SK-N-SH (cell line): ENCODE measurements around the gene TRHDE. TPM values are rescaled to one million over a fixed set of nuclear protein-coding genes. Genes with fewer than 3 reads are reported as not detected.

Source experiments
- CTCF ChIA-PET: fragments of 300-600, 350-600 bp; formaldehyde crosslinking; extraction: SDS; loops from one replicate; lab custom pipeline; 2021; lab: Yijun Ruan, JAX
- POLR2A ChIA-PET: fragments of 350-600 bp; sonication (Branson Sonifier 250); formaldehyde crosslinking; extraction: SDS; loops from one replicate; lab custom pipeline; 2020; ENCODE audit warnings: antibody characterized with exemption, inconsistent platforms; lab: Yijun Ruan, JAX
- DNase-seq: peaks from one replicate; pipeline ENCODE4 v3.0.0; 2012
- H2AFZ ChIP-seq: fragments of 200-600 bp; sonication (generic); 2 replicates; pipeline ENCODE4 v1.8.1; 2016; ENCODE audit warnings: antibody characterized with exemption, mild to moderate bottlenecking, low read depth
- H3F3A ChIP-seq: fragments of 200-600 bp; sonication (generic); replicated peaks from 2 replicates; pipeline ENCODE3; 2016; ENCODE audit warnings: antibody characterized with exemption, mild to moderate bottlenecking; ENCODE audit not compliant: insufficient read depth
- H3K27ac ChIP-seq, 2 experiments: fragments of 200-500 bp in 1 of 2; fragments of 200-600 bp in 1 of 2; sonication (Bioruptor generic) in 1 of 2; sonication (generic), shearing (Covaris generic) in 1 of 2; 2 replicates each; pipeline versions ENCODE4 v1.5.1 to v1.6.1; 2014 to 2016; ENCODE audit warnings: low read depth in 2 of 2, inconsistent platforms in 1 of 2, low read length in 1 of 2, mild to moderate bottlenecking in 1 of 2, mixed read lengths in 1 of 2
- H3K27me3 ChIP-seq: fragments of 200-600 bp; sonication (generic), shearing (Covaris generic); 2 replicates; pipeline ENCODE4 v1.6.1; 2016; ENCODE audit warnings: mixed run types; ENCODE audit not compliant: insufficient read depth
- H3K36me3 ChIP-seq, 2 experiments: fragments of 200-500 bp in 1 of 2; fragments of 200-600 bp in 1 of 2; sonication (Bioruptor generic) in 1 of 2; sonication (generic) in 1 of 2; replicated peaks in 1 of 2; 2 replicates each; pipeline versions ENCODE3 to v1.5.1; 2014 to 2016; ENCODE audit warnings: low read length in 1 of 2, mild to moderate bottlenecking in 1 of 2; ENCODE audit not compliant: insufficient read depth in 2 of 2, control insufficient read depth in 1 of 2
- H3K4me1 ChIP-seq, 2 experiments: fragments of 200-500 bp in 1 of 2; fragments of 200-600 bp in 1 of 2; sonication (Bioruptor generic) in 1 of 2; sonication (generic), shearing (Covaris generic) in 1 of 2; 2 replicates each; pipeline versions ENCODE4 v1.5.1 to v1.6.1; 2014 to 2016; ENCODE audit warnings: low read depth in 1 of 2, low read length in 1 of 2, mixed run types in 1 of 2; ENCODE audit not compliant: insufficient read depth in 2 of 2, control insufficient read depth in 1 of 2
- H3K4me2 ChIP-seq: fragments of 200-600 bp; sonication (generic), shearing (Covaris generic); 2 replicates; pipeline ENCODE4 v1.6.1; 2017; ENCODE audit warnings: mixed run types
- H3K4me3 ChIP-seq, 2 experiments: fragments of 200-500 bp in 1 of 2; fragments of 200-600 bp in 1 of 2; sonication (Bioruptor generic) in 1 of 2; sonication (generic), shearing (Covaris generic) in 1 of 2; 2 replicates each; pipeline versions ENCODE4 v1.5.1 to v1.8.1; 2014 to 2016; ENCODE audit warnings: low read depth in 2 of 2, inconsistent platforms in 1 of 2, low read length in 1 of 2, mild to moderate bottlenecking in 1 of 2, mixed read lengths in 1 of 2, moderate library complexity in 1 of 2
- H3K79me2 ChIP-seq: fragments of 200-600 bp; sonication (generic); 2 replicates; pipeline ENCODE4 v1.8.1; 2017; ENCODE audit warnings: mild to moderate bottlenecking; ENCODE audit not compliant: insufficient read depth
- H3K9ac ChIP-seq: fragments of 200-600 bp; sonication (generic); 2 replicates; pipeline ENCODE4 v1.6.1; 2017; ENCODE audit warnings: mixed run types
- H3K9me2 ChIP-seq: fragments of 200-600 bp; sonication (generic); 2 replicates; pipeline ENCODE4 v1.6.1; 2017; ENCODE audit warnings: mixed run types
- H3K9me3 ChIP-seq: fragments of 200-600 bp; sonication (generic); 2 replicates; pipeline ENCODE4 v1.6.1; 2017; ENCODE audit warnings: mixed run types, mild to moderate bottlenecking, moderate library complexity
- H4K20me1 ChIP-seq: fragments of 200-600 bp; sonication (generic); 2 replicates; pipeline ENCODE4 v1.6.1; 2017; ENCODE audit warnings: mild to moderate bottlenecking, mixed run types; ENCODE audit not compliant: insufficient read depth
- FOSL2 ChIP-seq: IDR thresholded peaks from 2 replicates; pipeline ENCODE4 v1.4.0; 2012; ENCODE audit warnings: low read depth, mild to moderate bottlenecking, moderate library complexity, borderline replicate concordance
- IRF3 ChIP-seq: fragments of 150-350 bp; IDR thresholded peaks from 2 replicates; pipeline ENCODE4 v1.6.1; 2016; ENCODE audit warnings: mild to moderate bottlenecking, low read depth, low read length
- JUND ChIP-seq: IDR thresholded peaks from 2 replicates; pipeline ENCODE4 v1.4.0; 2012
- MEF2A ChIP-seq: IDR thresholded peaks from 2 replicates; pipeline ENCODE4 v1.4.0; 2012; ENCODE audit warnings: low read depth, borderline replicate concordance
- RAD21 ChIP-seq: IDR thresholded peaks from 2 replicates; pipeline ENCODE4 v1.6.1; 2012; ENCODE audit warnings: mild to moderate bottlenecking, low read length
- RCOR1 ChIP-seq: fragments of 150-350 bp; IDR thresholded peaks from 2 replicates; pipeline ENCODE4 v1.6.1; 2017; ENCODE audit warnings: antibody characterized with exemption, low read length
- RXRA ChIP-seq: IDR thresholded peaks from 2 replicates; pipeline ENCODE4 v1.4.0; 2012; ENCODE audit warnings: low read depth, mild to moderate bottlenecking, borderline replicate concordance
- TAF1 ChIP-seq: IDR thresholded peaks from 2 replicates; pipeline ENCODE4 v1.6.1; 2012; ENCODE audit warnings: low read depth, mild to moderate bottlenecking, low read length, moderate library complexity, borderline replicate concordance
- TCF12 ChIP-seq: IDR thresholded peaks from 2 replicates; pipeline ENCODE4 v1.4.0; 2012
- TEAD4 ChIP-seq: IDR thresholded peaks from 2 replicates; pipeline ENCODE4 v1.4.0; 2012; ENCODE audit warnings: mild to moderate bottlenecking, borderline replicate concordance; ENCODE audit not compliant: insufficient read depth
- WGBS: methylation state at CpG from one replicate; pipeline ENCODE4 v1.1.6; 2017; ENCODE audit warnings: low lambda C conversion rate; 5-methylcytosine and 5-hydroxymethylcytosine counted together
- polyA plus RNA-seq, 3 experiments: library from polyadenylated mRNA; depleted of rRNA; stranded (reverse); fragments of >200 nt; gene quantifications; 2 replicates each; pipeline ENCODE4 v1.2.3, GENCODE V29; 2012
- TF ChIP-seq, protein P1 (sequence below): fragments of 200-600 bp; sonication (generic); IDR thresholded peaks from 2 replicates; pipeline ENCODE4 v1.6.1; 2017; ENCODE audit warnings: antibody characterized with exemption, mild to moderate bottlenecking, moderate library complexity
- TF ChIP-seq, protein P2 (sequence below): IDR thresholded peaks from 2 replicates; pipeline ENCODE4 v1.4.0; 2012; ENCODE audit warnings: low read depth

Gene TRHDE
- polyA plus RNA-seq, 1 of the 3 experiments (the other 2 are of a cell fraction) = 0.46 TPM

DNA sequence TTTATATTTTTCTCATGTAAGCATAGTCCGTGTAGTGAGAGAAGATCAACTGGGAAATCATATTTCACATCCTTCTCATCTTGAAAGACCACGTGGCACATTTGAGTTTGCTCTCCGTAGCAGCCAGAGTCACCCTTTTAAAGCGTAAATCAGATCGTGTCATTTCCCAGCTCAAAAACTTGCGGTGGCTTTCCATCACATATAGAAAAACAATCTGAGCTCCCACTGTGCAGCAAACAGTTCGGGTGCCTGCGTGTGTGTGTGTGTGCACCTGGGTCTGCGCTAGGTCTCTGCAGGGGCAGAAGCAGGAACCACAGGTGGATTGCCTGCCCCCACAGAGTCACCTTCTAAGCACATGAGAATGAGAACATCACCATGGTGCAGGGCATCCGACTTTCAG is 338.2 kb downstream of the TRHDE start (continued):
- TF ChIP-seq IRF3 = no peak
- TF ChIP-seq RCOR1 = no peak
- TF ChIP-seq TAF1 = no peak
- no peak for TF ChIP-seq JUND

DNA sequence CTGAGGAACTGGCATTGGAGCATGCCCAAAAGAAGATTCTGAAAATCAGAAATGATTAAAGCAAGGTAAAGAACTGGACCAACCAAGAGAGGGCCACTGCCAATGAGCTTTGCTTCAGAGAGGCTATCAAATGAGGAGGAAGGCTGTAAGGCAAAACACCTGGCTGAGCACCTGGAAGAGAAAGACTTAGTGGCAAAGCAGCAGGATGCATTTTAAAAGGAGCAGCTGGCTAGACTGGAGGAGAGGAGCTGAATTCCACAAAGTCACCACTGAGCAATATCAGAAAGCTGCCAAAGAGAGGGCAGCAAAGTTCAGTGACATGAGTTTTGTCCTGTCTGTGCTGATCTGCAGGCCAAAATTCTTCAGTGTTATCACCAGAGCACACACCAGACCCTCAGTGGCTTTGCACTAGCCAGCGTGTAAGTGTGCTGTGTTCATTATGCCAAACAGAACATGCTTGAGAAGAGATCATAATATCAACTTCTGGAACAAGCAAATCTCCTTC is 338.7 kb downstream of the TRHDE start:
- Histone ChIP-seq H3K4me3 (no peak overlapping the region), H3K79me2 (no peaks in the 10 kb centered on the region), H3K36me3 (no peaks in the 10 kb centered on the region), H3F3A (no peaks in the 10 kb centered on the region), H3K9me3 (no peaks in the 10 kb centered on the region), H3K9ac (no peak overlapping the region), H4K20me1 (no peaks in the 10 kb centered on the region), H3K27me3 (no peaks in the 10 kb centered on the region), H3K27ac (no peak overlapping the region), H2AFZ (no peak overlapping the region), H3K9me2 (no peaks in the 10 kb centered on the region), H3K4me2 (no peak overlapping the region), H3K4me1 (no peaks in the 10 kb centered on the region; a peak in 1 of 4 replicates)
- DNase-seq = no peak
- CTCF ChIA-PET = interaction anchor here (1.7 kb wide), 1 partner anchor 14 kb away, joined by 5 read pairs; no protein-coding TSS in a partner anchor
- TF ChIP-seq, protein P1, sequence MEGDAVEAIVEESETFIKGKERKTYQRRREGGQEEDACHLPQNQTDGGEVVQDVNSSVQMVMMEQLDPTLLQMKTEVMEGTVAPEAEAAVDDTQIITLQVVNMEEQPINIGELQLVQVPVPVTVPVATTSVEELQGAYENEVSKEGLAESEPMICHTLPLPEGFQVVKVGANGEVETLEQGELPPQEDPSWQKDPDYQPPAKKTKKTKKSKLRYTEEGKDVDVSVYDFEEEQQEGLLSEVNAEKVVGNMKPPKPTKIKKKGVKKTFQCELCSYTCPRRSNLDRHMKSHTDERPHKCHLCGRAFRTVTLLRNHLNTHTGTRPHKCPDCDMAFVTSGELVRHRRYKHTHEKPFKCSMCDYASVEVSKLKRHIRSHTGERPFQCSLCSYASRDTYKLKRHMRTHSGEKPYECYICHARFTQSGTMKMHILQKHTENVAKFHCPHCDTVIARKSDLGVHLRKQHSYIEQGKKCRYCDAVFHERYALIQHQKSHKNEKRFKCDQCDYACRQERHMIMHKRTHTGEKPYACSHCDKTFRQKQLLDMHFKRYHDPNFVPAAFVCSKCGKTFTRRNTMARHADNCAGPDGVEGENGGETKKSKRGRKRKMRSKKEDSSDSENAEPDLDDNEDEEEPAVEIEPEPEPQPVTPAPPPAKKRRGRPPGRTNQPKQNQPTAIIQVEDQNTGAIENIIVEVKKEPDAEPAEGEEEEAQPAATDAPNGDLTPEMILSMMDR = no peak
- no peak for TF ChIP-seq TCF12
- TF ChIP-seq IRF3 = no peak
- TF ChIP-seq, protein P2, sequence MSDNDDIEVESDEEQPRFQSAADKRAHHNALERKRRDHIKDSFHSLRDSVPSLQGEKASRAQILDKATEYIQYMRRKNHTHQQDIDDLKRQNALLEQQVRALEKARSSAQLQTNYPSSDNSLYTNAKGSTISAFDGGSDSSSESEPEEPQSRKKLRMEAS = no peak
- TF ChIP-seq TEAD4 = no peak
- TF ChIP-seq MEF2A = no peak
- TF ChIP-seq RXRA = no peak
- TF ChIP-seq FOSL2 = no peak
- TF ChIP-seq RAD21 = no peak
- POLR2A ChIA-PET = no interaction called here
- WGBS = 38% methylated on average over 1 of the region's 1 CpG
